H1 (cell line): ENCODE data around the gene MYO5B. TPM values are rescaled to one million over a fixed set of nuclear protein-coding genes. Genes with fewer than 3 reads are reported as not detected.

Source experiments
- CTCF ChIA-PET: fragments of 300-600 bp; sonication (Branson Sonifier 250); formaldehyde crosslinking; loops from one replicate; lab custom pipeline; 2021; ENCODE audit not compliant: partially characterized antibody; lab: Charles Lee
- POLR2A ChIA-PET: fragments of 300-600 bp; sonication (Branson Sonifier 250); formaldehyde crosslinking; loops from one replicate; lab custom pipeline; 2021; ENCODE audit warnings: inconsistent platforms; ENCODE audit not compliant: partially characterized antibody; lab: Charles Lee
- DNase-seq, 2 experiments: peaks; one replicate each; pipeline versions ENCODE4 v3.0.0 to v3.0.0-alpha.2; 2010 to 2022; ENCODE audit warnings: low spot score in 2 of 2, low read depth in 1 of 2, mixed read lengths in 1 of 2
- FAIRE-seq: peaks from 2 replicates; lab custom pipeline; 2011; peaks lifted over from hg19 to GRCh38; lab: Jason Lieb, UNC
- H2AFZ ChIP-seq: 2 replicates; pipeline ENCODE4 v1.8.1; 2012; ENCODE audit warnings: low read length, inconsistent platforms
- H2AK5ac ChIP-seq: 2 replicates; pipeline ENCODE4 v1.6.1; 2013; ENCODE audit warnings: low read depth, low read length
- H2BK120ac ChIP-seq: replicated peaks from 2 replicates; pipeline ENCODE3; 2013; ENCODE audit warnings: low read depth, low read length, inconsistent platforms
- H2BK12ac ChIP-seq: 2 replicates; pipeline ENCODE4 v1.6.1; 2013; ENCODE audit warnings: low read depth, low read length
- H2BK15ac ChIP-seq: 2 replicates; pipeline ENCODE4 v1.6.1; 2013; ENCODE audit warnings: low read length
- H2BK20ac ChIP-seq: 2 replicates; pipeline ENCODE4 v1.6.1; 2013; ENCODE audit warnings: low read length
- H2BK5ac ChIP-seq: 2 replicates; pipeline ENCODE4 v1.6.1; 2013; ENCODE audit warnings: low read depth, low read length
- H3K14ac ChIP-seq: 2 replicates; pipeline ENCODE4 v1.6.1; 2013; ENCODE audit warnings: inconsistent platforms; ENCODE audit not compliant: insufficient read length
- H3K18ac ChIP-seq: 2 replicates; pipeline ENCODE4 v1.6.1; 2013; ENCODE audit warnings: low read length; ENCODE audit errors: extremely low read depth
- H3K23ac ChIP-seq: 2 replicates; pipeline ENCODE4 v1.6.1; 2013; ENCODE audit warnings: inconsistent platforms; ENCODE audit not compliant: insufficient read length
- H3K23me2 ChIP-seq: 2 replicates; pipeline ENCODE4 v1.6.1; 2013; ENCODE audit warnings: low read depth, low read length
- H3K27ac ChIP-seq: 2 replicates; pipeline ENCODE4 v1.6.1; 2011; ENCODE audit warnings: low read depth, low read length, inconsistent platforms
- H3K27me3 ChIP-seq, 4 experiments: replicated peaks in 1 of 4; 1 replicate in 1 of 4; 2 replicates in 3 of 4; pipeline versions ENCODE4 v1.6.1 to v1.8.1; 2011 to 2013; ENCODE audit warnings: low read length in 3 of 4, mild to moderate bottlenecking in 3 of 4, inconsistent platforms in 2 of 4, mixed read lengths in 2 of 4, moderate library complexity in 1 of 4; ENCODE audit not compliant: control insufficient read depth in 3 of 4, insufficient read depth in 3 of 4; ENCODE audit errors: extremely low read depth in 1 of 4
- H3K36me3 ChIP-seq, 4 experiments: 2 replicates each; pipeline versions ENCODE4 v1.6.1 to v1.8.1; 2011 to 2013; ENCODE audit warnings: mild to moderate bottlenecking in 4 of 4, low read length in 3 of 4, moderate library complexity in 2 of 4, control low read depth in 1 of 4, inconsistent platforms in 1 of 4; ENCODE audit not compliant: insufficient read depth in 4 of 4, control insufficient read depth in 2 of 4
- H3K4ac ChIP-seq: replicated peaks from 2 replicates; pipeline ENCODE3; 2013; ENCODE audit warnings: low read length, low read depth, mixed read lengths, inconsistent platforms; ENCODE audit not compliant: insufficient read length
- H3K4me1 ChIP-seq, 4 experiments: replicated peaks in 1 of 4; 1 replicate in 1 of 4; 2 replicates in 3 of 4; pipeline versions ENCODE4 v1.6.1 to v1.8.1; 2011 to 2013; ENCODE audit warnings: low read length in 3 of 4, inconsistent platforms in 2 of 4, mixed read lengths in 1 of 4; ENCODE audit not compliant: insufficient read depth in 4 of 4, control insufficient read depth in 3 of 4
- H3K4me2 ChIP-seq, 2 experiments: 2 replicates each; pipeline versions ENCODE4 v1.6.1 to v1.8.1; 2011 to 2013; ENCODE audit warnings: low read depth in 2 of 2, low read length in 2 of 2, control low read depth in 1 of 2, inconsistent platforms in 1 of 2, mild to moderate bottlenecking in 1 of 2; ENCODE audit not compliant: insufficient read depth in 1 of 2
- H3K4me3 ChIP-seq, 4 experiments: fragments of 200-600, 300-600 bp in 1 of 4; sonication (generic), shearing (Covaris generic), sonication (Bioruptor Twin) in 1 of 4; 2 replicates each; pipeline versions ENCODE4 v1.5.1 to v1.8.1; 2011 to 2016; ENCODE audit warnings: low read length in 4 of 4, low read depth in 3 of 4, control low read depth in 2 of 4, inconsistent platforms in 2 of 4, mild to moderate bottlenecking in 2 of 4, mixed read lengths in 1 of 4, moderate library complexity in 1 of 4; ENCODE audit not compliant: insufficient read depth in 2 of 4; ENCODE audit errors: extremely low read depth in 1 of 4
- H3K56ac ChIP-seq: replicated peaks from 2 replicates; pipeline ENCODE3; 2013; ENCODE audit warnings: low read depth, mild to moderate bottlenecking, mixed read lengths, low read length, inconsistent platforms; ENCODE audit not compliant: insufficient read length
- H3K79me1 ChIP-seq: 2 replicates; pipeline ENCODE4 v1.6.1; 2013; ENCODE audit warnings: low read depth, low read length, control low read depth
- H3K79me2 ChIP-seq, 2 experiments: 2 replicates each; pipeline versions ENCODE4 v1.6.1 to v1.8.1; 2012 to 2013; ENCODE audit warnings: low read length in 2 of 2, mild to moderate bottlenecking in 2 of 2, inconsistent platforms in 1 of 2; ENCODE audit not compliant: insufficient read depth in 2 of 2, control insufficient read depth in 1 of 2
- H3K9ac ChIP-seq, 4 experiments: replicated peaks in 1 of 4; 1 replicate in 1 of 4; 2 replicates in 3 of 4; pipeline versions ENCODE4 v1.6.1 to v1.8.1; 2011 to 2013; ENCODE audit warnings: low read depth in 3 of 4, low read length in 3 of 4, control low read depth in 2 of 4, mild to moderate bottlenecking in 2 of 4, moderate library complexity in 2 of 4, inconsistent platforms in 1 of 4; ENCODE audit errors: extremely low read depth in 1 of 4
- H3K9me3 ChIP-seq, 2 experiments: 2 replicates each; pipeline versions ENCODE4 v1.6.1 to v1.8.1; 2012 to 2013; ENCODE audit warnings: mild to moderate bottlenecking in 2 of 2, moderate library complexity in 2 of 2, control low read depth in 1 of 2, inconsistent platforms in 1 of 2, low read depth in 1 of 2, low read length in 1 of 2, mixed read lengths in 1 of 2; ENCODE audit not compliant: insufficient read depth in 2 of 2
- H4K20me1 ChIP-seq, 2 experiments: replicated peaks in 1 of 2; 2 replicates each; pipeline versions ENCODE3 to v1.8.1; 2011 to 2013; ENCODE audit warnings: inconsistent platforms in 2 of 2, low read length in 2 of 2, mild to moderate bottlenecking in 1 of 2; ENCODE audit not compliant: insufficient read depth in 2 of 2, control insufficient read depth in 1 of 2
- H4K5ac ChIP-seq: 2 replicates; pipeline ENCODE4 v1.6.1; 2013; ENCODE audit warnings: low read length, low read depth, mixed read lengths, inconsistent platforms; ENCODE audit not compliant: insufficient read length
- H4K8ac ChIP-seq: 2 replicates; pipeline ENCODE4 v1.8.0; 2013; ENCODE audit warnings: mild to moderate bottlenecking, moderate library complexity, low read length, inconsistent platforms; ENCODE audit not compliant: insufficient read depth; ENCODE audit errors: extremely low read depth
- H4K91ac ChIP-seq: replicated peaks from 2 replicates; pipeline ENCODE3; 2013; ENCODE audit warnings: low read length, mixed read lengths, inconsistent platforms; ENCODE audit not compliant: insufficient read length
- CBX5 ChIP-seq: fragments of 300-800, 300-1000 bp; sonication (generic); IDR thresholded peaks from 2 replicates; pipeline ENCODE4 v1.7.1; 2016; ENCODE audit warnings: antibody characterized with exemption, low read length, low read depth
- CBX8 ChIP-seq: fragments of 300-800, 300-1000 bp; sonication (generic); IDR thresholded peaks from 2 replicates; pipeline ENCODE4 v1.7.1; 2016; ENCODE audit warnings: low read depth, low read length, borderline replicate concordance
- CREB1 ChIP-seq: IDR thresholded peaks from 2 replicates; pipeline ENCODE4 v1.6.1; 2012; ENCODE audit warnings: inconsistent platforms
- CTBP2 ChIP-seq: IDR thresholded peaks from 2 replicates; pipeline ENCODE4 v1.7.0; 2011; ENCODE audit warnings: borderline replicate concordance, mild to moderate bottlenecking, moderate library complexity, mixed read lengths, low read length; ENCODE audit not compliant: insufficient read depth, insufficient read length
- EP300 ChIP-seq, 2 experiments: IDR thresholded peaks; 1 replicate in 1 of 2; 2 replicates in 1 of 2; pipeline ENCODE4 v1.6.1; 2011 to 2012; ENCODE audit warnings: low read depth in 2 of 2, low read length in 2 of 2, mild to moderate bottlenecking in 2 of 2, borderline replicate concordance in 1 of 2, inconsistent platforms in 1 of 2, moderate library complexity in 1 of 2
- FOSL1 ChIP-seq: IDR thresholded peaks from 2 replicates; pipeline ENCODE4 v1.6.1; 2011; ENCODE audit warnings: mild to moderate bottlenecking, low read depth, low read length, moderate library complexity; ENCODE audit not compliant: insufficient read depth
- NRF1 ChIP-seq: IDR thresholded peaks from 2 replicates; pipeline ENCODE4 v1.6.1; 2011; ENCODE audit warnings: mild to moderate bottlenecking, low read depth, low read length, improper control_type of control experiment
- POLR2AphosphoS5 ChIP-seq: IDR thresholded peaks from 2 replicates; pipeline ENCODE4 v1.6.1; 2011; ENCODE audit warnings: low read depth, low read length
- SIN3A ChIP-seq, 2 experiments: IDR thresholded peaks in 1 of 2; conservative IDR thresholded peaks in 1 of 2; 2 replicates each; pipeline ENCODE4 v1.6.1; 2011 to 2012; ENCODE audit warnings: low read length in 2 of 2, improper control_type of control experiment in 1 of 2, low read depth in 1 of 2, mild to moderate bottlenecking in 1 of 2
- SRF ChIP-seq: IDR thresholded peaks from 2 replicates; pipeline ENCODE4 v1.6.1; 2011; ENCODE audit warnings: mild to moderate bottlenecking, low read depth, low read length, moderate library complexity
- WGBS, 2 experiments: shearing (Covaris generic) in 1 of 2; methylation state at CpG; one replicate each; pipeline versions ENCODE4 v1.1.6 to v1.1.7; 2013 to 2015; ENCODE audit warnings: low lambda C conversion rate in 2 of 2, mixed read lengths in 2 of 2, inconsistent platforms in 1 of 2, low coverage in 1 of 2, missing lambda C conversion rate in 1 of 2; ENCODE audit not compliant: insufficient replicate concordance in 2 of 2, insufficient coverage in 1 of 2, insufficient read length in 1 of 2; ENCODE audit errors: extremely low coverage in 1 of 2, missing lambda C conversion rate in 1 of 2; 5-methylcytosine and 5-hydroxymethylcytosine counted together
- polyA plus RNA-seq, 7 experiments: library from polyadenylated mRNA; depleted of rRNA in 3 of 7; stranded (reverse) in 5 of 7; unstranded in 2 of 7; fragments of >200 nt in 5 of 7; fragments of 200-250 nt in 2 of 7; gene quantifications; 1 replicate in 5 of 7; 2 replicates in 1 of 7; 4 replicates in 1 of 7; pipeline versions ENCODE4 v1.2.1 to v1.2.3, GENCODE V29; 2011 to 2013; ENCODE audit warnings: missing spikeins in 2 of 7, mixed read lengths in 2 of 7
- total RNA-seq: library from RNA; stranded (reverse); fragmentation: NEBNext Ultra II Directional; extraction: Animal tissue kit (Norgen Biotek cat#: 25700); gene quantifications from 2 replicates; pipeline ENCODE4 v1.2.1, GENCODE V29; 2021

Gene MYO5B
- total and polyA plus RNA-seq, 2 of the 8 experiments (the other 6 are each of a cell fraction or from before 2014, with no cell fraction given) = 6.4 to 7.7 TPM

DNA sequence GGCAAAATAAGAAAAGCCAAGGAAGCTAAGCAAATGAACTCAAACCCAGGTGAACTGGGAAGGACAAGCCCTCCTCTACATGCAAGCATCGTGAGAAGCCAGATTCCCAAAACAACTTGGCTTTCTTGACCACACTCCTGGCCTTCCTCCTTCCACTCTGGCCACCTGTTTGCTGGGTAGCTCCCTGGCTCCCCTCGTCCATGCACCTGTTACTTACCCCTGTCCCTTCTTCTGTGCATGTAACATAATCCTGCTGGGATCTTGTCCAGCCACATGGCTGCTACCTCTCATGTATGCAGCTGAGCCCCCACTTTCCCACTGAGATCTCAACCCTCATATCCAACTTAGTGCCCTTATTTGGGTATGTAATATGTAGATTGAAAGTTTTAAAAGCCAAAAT lies 121.6 kb downstream of the MYO5B start:
- ChIA-PET CTCF (interaction anchor here (1.9 to 2.2 kb wide), 2 partner anchors 17 to 23 kb away, joined by 6 to 7 read pairs; no protein-coding TSS in a partner anchor), POLR2A (no interaction called here)
- no peak overlapping the region for H3K18ac ChIP-seq
- H3K27me3 ChIP-seq = no peaks in the 10 kb centered on the region; a peak in 1 of 7 replicates
- no peak overlapping the region for H3K4ac ChIP-seq
- TF ChIP-seq CBX5 (no peak), CREB1 (no peak), SRF (no peak), FOSL1 (no peak), POLR2AphosphoS5 (no peak), EP300 (IDR thresholded peaks at IDR 0.05; ENCODE audit: borderline replicate concordance in 1 of 2, low read depth in 2 of 2, low read length in 2 of 2) (no peak), NRF1 (no peak), CBX8 (no peak), CTBP2 (no peak), SIN3A (conservative IDR thresholded peaks at IDR 0.05 in 1 of 2, IDR thresholded peaks at IDR 0.05 in 1 of 2; ENCODE audit: low read depth in 1 of 2, low read length in 2 of 2) (no peak)
- H3K9ac ChIP-seq = no peak overlapping the region
- H4K91ac ChIP-seq = no peak overlapping the region
- no peak overlapping the region for H2BK5ac ChIP-seq
- no peak overlapping the region for H2AFZ ChIP-seq
- FAIRE-seq (no peak), DNase-seq (no peak)
- H3K4me2 ChIP-seq = no peak overlapping the region
- 89% methylated on average over 2 of the region's 2 CpGs; no CpG with 5 or more reads in 1 of the 2 experiments for WGBS, 2 experiments
- H3K14ac ChIP-seq = no peak overlapping the region
- no peak overlapping the region for H3K4me3 ChIP-seq
- H2BK12ac ChIP-seq = no peak overlapping the region
- no peak overlapping the region for H3K56ac ChIP-seq
- H3K79me1 ChIP-seq = no peaks in the 10 kb centered on the region
- H3K79me2 ChIP-seq = no peaks in the 10 kb centered on the region
- H2AK5ac ChIP-seq = no peak overlapping the region
- no peaks in the 10 kb centered on the region for H4K20me1 ChIP-seq
- H2BK15ac ChIP-seq = no peak overlapping the region
- no peak overlapping the region; the same call in 1 of the 2 replicates for H4K8ac ChIP-seq
- H3K27ac ChIP-seq = no peak overlapping the region
- H4K5ac ChIP-seq = no peak overlapping the region
- H3K4me1 ChIP-seq = peaks cover 0 to 9% (median 4%) of the 10 kb centered on the region in 4 experiments; a peak in 4 of 7 replicates
- H2BK120ac ChIP-seq = no peak overlapping the region
- no peak overlapping the region for H3K23ac ChIP-seq
- H2BK20ac ChIP-seq = no peak overlapping the region
- H3K23me2 ChIP-seq = no peaks in the 10 kb centered on the region; the same call in 1 of the 2 replicates
- H3K9me3 ChIP-seq = no peaks in the 10 kb centered on the region
- H3K36me3 ChIP-seq = no peaks in the 10 kb centered on the region
